HepG2 (cell line): ENCODE measurements around the gene CHRD. TPM values are rescaled to one million over a fixed set of nuclear protein-coding genes. Genes with fewer than 3 reads are reported as not detected.

Experiments
- ARID2 ChIP-seq: sonication (generic); formaldehyde crosslinking; IDR thresholded peaks from 2 replicates; pipeline ENCODE4 v1.8.1; 2022; ENCODE audit warnings: mild to moderate bottlenecking, missing genetic modification reagents, borderline replicate concordance
- EED ChIP-seq: sonication (generic); formaldehyde crosslinking; IDR thresholded peaks from 2 replicates; pipeline ENCODE4 v1.5.0; 2020; ENCODE audit warnings: mild to moderate bottlenecking, missing genetic modification reagents
- ETV5 ChIP-seq: IDR thresholded peaks from 2 replicates; pipeline ENCODE4 v1.6.1; 2018; ENCODE audit warnings: missing biosample characterization, missing genetic modification reagents, inconsistent platforms, borderline replicate concordance
- HHEX ChIP-seq: IDR thresholded peaks from 2 replicates; pipeline ENCODE4 v1.6.1; 2016; ENCODE audit warnings: control low read depth
- MAFF ChIP-seq: IDR thresholded peaks from 2 replicates; pipeline ENCODE4 v1.6.1; 2011; ENCODE audit warnings: low read depth, low read length, improper control_type of control experiment
- MEIS2 ChIP-seq: sonication (generic); formaldehyde crosslinking; IDR thresholded peaks from 2 replicates; pipeline ENCODE4 v1.9.0; 2021; ENCODE audit warnings: mild to moderate bottlenecking, missing genetic modification reagents
- MTF2 ChIP-seq: sonication (generic); formaldehyde crosslinking; IDR thresholded peaks from 2 replicates; pipeline ENCODE4 v1.5.0; 2020; ENCODE audit warnings: missing genetic modification reagents, borderline replicate concordance
- POLR2A ChIP-seq, 2 experiments: IDR thresholded peaks; 2 replicates each; pipeline ENCODE4 v1.6.1; 2011; ENCODE audit warnings: low read depth in 2 of 2, low read length in 2 of 2, mild to moderate bottlenecking in 1 of 2, moderate library complexity in 1 of 2; ENCODE audit not compliant: insufficient read depth in 1 of 2
- RCOR2 ChIP-seq: IDR thresholded peaks from 2 replicates; pipeline ENCODE4 v1.6.1; 2016; ENCODE audit warnings: missing biosample characterization, missing genetic modification reagents
- SNAI1 ChIP-seq: sonication (generic); formaldehyde crosslinking; IDR thresholded peaks from 2 replicates; pipeline ENCODE4 v1.5.0; 2020; ENCODE audit warnings: mild to moderate bottlenecking, missing genetic modification reagents, borderline replicate concordance
- SRY ChIP-seq: sonication (generic); formaldehyde crosslinking; IDR thresholded peaks from 2 replicates; pipeline ENCODE4 v1.8.0; 2022; ENCODE audit warnings: mild to moderate bottlenecking, missing genetic modification reagents
- TARDBP ChIP-seq: sonication (generic); formaldehyde crosslinking; IDR thresholded peaks from 2 replicates; pipeline ENCODE4 v1.8.0; 2022; ENCODE audit warnings: mild to moderate bottlenecking, missing genetic modification reagents
- TCF7 ChIP-seq: sonication (generic); IDR thresholded peaks from 2 replicates; pipeline ENCODE4 v1.6.1; 2016; ENCODE audit warnings: antibody characterized with exemption, low read depth
- TEAD2 ChIP-seq: sonication (generic); formaldehyde crosslinking; IDR thresholded peaks from 2 replicates; pipeline ENCODE4 v1.9.0; 2021; ENCODE audit warnings: missing genetic modification reagents
- TEAD3 ChIP-seq: optimal IDR thresholded peaks from 2 replicates; pipeline ENCODE3; 2016; ENCODE audit warnings: borderline replicate concordance
- XBP1 ChIP-seq: sonication (generic); formaldehyde crosslinking; IDR thresholded peaks from 2 replicates; pipeline ENCODE4 v1.5.0; 2020; ENCODE audit warnings: missing genetic modification reagents
- YEATS2 ChIP-seq: sonication (generic); formaldehyde crosslinking; IDR thresholded peaks from 2 replicates; pipeline ENCODE4 v1.4.0; 2020; ENCODE audit warnings: missing genetic modification reagents, borderline replicate concordance
- ZNF12 ChIP-seq: sonication (generic); formaldehyde crosslinking; IDR thresholded peaks from 2 replicates; pipeline ENCODE4 v1.5.0; 2020; ENCODE audit warnings: missing genetic modification reagents
- ZNF274 ChIP-seq: sonication (generic); formaldehyde crosslinking; IDR thresholded peaks from 2 replicates; pipeline ENCODE4 v1.5.1; 2020; ENCODE audit warnings: mild to moderate bottlenecking, missing genetic modification reagents
- ZNF558 ChIP-seq: sonication (generic); formaldehyde crosslinking; IDR thresholded peaks from 2 replicates; pipeline ENCODE4 v1.9.0; 2022; ENCODE audit warnings: mild to moderate bottlenecking, missing genetic modification reagents, borderline replicate concordance
- ZNF777 ChIP-seq: sonication (generic); formaldehyde crosslinking; IDR thresholded peaks from 2 replicates; pipeline ENCODE4 v1.4.0; 2020; ENCODE audit warnings: missing genetic modification reagents
- ZNF878 ChIP-seq: sonication (generic); formaldehyde crosslinking; IDR thresholded peaks from 2 replicates; pipeline ENCODE4 v1.8.1; 2023; ENCODE audit warnings: mild to moderate bottlenecking, missing genetic modification reagents, moderate library complexity
- polyA plus RNA-seq, 8 experiments: library from polyadenylated mRNA; depleted of rRNA in 3 of 8; stranded (reverse) in 7 of 8; unstranded in 1 of 8; fragments of >200 nt; fragmentation: Illumina TruSeq in 4 of 8; extraction: Trizol in 4 of 8; gene quantifications; 2 replicates each; pipeline versions ENCODE4 v1.2.1 to v1.2.3, GENCODE V29; 2011 to 2016; ENCODE audit warnings: low read depth in 4 of 8, missing spikeins in 1 of 8, mixed read lengths in 1 of 8; ENCODE audit not compliant: insufficient read depth in 1 of 8
- total RNA-seq, 5 experiments: library from RNA; depleted of rRNA; stranded (reverse); fragments of >200 nt; fragmentation: Illumina TruSeq; extraction: Trizol; gene quantifications; 2 replicates each; pipeline ENCODE4 v1.2.3, GENCODE V29; 2016; ENCODE audit warnings: low read depth in 1 of 5
- TF ChIP-seq, protein P1 (sequence below): sonication (generic); formaldehyde crosslinking; conservative IDR thresholded peaks from 2 replicates; pipeline ENCODE4 v1.4.0; 2020; ENCODE audit warnings: missing genetic modification reagents
- TF ChIP-seq, protein P2 (sequence below): sonication (generic); formaldehyde crosslinking; IDR thresholded peaks from 2 replicates; pipeline ENCODE4 v1.8.1; 2022; ENCODE audit warnings: mild to moderate bottlenecking, missing genetic modification reagents
- TF ChIP-seq, protein P3 (sequence below): sonication (generic); formaldehyde crosslinking; IDR thresholded peaks from 2 replicates; pipeline ENCODE4 v1.4.0; 2020; ENCODE audit warnings: missing genetic modification reagents
- TF ChIP-seq, protein P4 (sequence below): IDR thresholded peaks from 2 replicates; pipeline ENCODE4 v1.6.1; 2012; ENCODE audit warnings: inconsistent platforms
- TF ChIP-seq, protein P5 (sequence below): sonication (generic); formaldehyde crosslinking; IDR thresholded peaks from 2 replicates; pipeline ENCODE4 v1.4.0; 2020; ENCODE audit warnings: missing genetic modification reagents, mild to moderate bottlenecking, borderline replicate concordance

CHRD gene
- total and polyA plus RNA-seq, 2 of the 13 experiments (the other 11 are each of a cell fraction or from before 2014, with no cell fraction given): 22.2 to 35.2 TPM

DNA sequence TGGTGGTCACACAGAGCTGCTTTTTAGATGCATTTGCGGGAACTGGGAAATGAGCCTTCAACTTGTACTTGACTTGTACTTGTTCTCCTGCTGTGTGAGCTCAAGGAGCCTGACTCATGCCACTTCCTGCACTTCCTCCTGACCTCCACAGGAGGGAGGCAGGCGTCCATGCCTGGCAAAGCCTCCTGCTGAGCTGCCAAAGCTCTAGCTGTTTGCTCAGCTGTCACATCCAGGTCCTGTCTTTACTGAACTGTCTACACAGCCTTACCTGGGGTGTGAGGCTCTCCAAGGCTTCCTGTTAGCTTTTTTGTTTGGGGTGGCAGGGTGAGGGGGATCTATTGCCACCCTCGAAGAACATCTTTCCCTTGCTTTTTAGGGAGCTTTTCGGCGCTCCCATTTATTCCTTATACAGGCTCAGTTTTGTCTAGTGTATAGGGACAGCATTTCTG lies 8.3 kb upstream of the CHRD start (continued):
- TF ChIP-seq SRY (no peak), ZNF12 (peak; percentile 89), TCF7 (no peak), XBP1 (no peak), TARDBP (CRISPR knock-in tag) (peak; percentile 69), ARID2 (0 out of 2 replicates have a peak, but pooled peaks have one; percentile 29), MTF2 (CRISPR knock-in tag) (no peak), MEIS2 (CRISPR knock-in tag) (peak; percentile 76; the same call in 1 of the 2 replicates), SNAI1 (CRISPR knock-in tag) (no peak), TEAD2 (no peak), EED (no peak), ETV5 (CRISPR knock-in tag) (peak; percentile 50; the same call in 1 of the 2 replicates), ZNF558 (CRISPR knock-in tag) (no peak), MAFF (0 out of 2 replicates have a peak, but pooled peaks have one; percentile 36), ZNF777 (CRISPR knock-in tag) (no peak), ZNF878 (no peak), YEATS2 (CRISPR knock-in tag) (no peak), TEAD3 (CRISPR knock-in tag) (peak; percentile 70), RCOR2 (CRISPR knock-in tag) (no peak), ZNF274 (CRISPR knock-in tag) (0 out of 2 replicates have a peak, but pooled peaks have one; percentile 60), HHEX (CRISPR knock-in tag) (no peak), POLR2A (IDR thresholded peaks at IDR 0.05; ENCODE audit: insufficient read depth in 1 of 2, low read depth in 2 of 2, low read length in 2 of 2) (peak in 1 of 2 experiments; percentile 49; a peak in 1 of 4 replicates)
- TF ChIP-seq, protein P1, sequence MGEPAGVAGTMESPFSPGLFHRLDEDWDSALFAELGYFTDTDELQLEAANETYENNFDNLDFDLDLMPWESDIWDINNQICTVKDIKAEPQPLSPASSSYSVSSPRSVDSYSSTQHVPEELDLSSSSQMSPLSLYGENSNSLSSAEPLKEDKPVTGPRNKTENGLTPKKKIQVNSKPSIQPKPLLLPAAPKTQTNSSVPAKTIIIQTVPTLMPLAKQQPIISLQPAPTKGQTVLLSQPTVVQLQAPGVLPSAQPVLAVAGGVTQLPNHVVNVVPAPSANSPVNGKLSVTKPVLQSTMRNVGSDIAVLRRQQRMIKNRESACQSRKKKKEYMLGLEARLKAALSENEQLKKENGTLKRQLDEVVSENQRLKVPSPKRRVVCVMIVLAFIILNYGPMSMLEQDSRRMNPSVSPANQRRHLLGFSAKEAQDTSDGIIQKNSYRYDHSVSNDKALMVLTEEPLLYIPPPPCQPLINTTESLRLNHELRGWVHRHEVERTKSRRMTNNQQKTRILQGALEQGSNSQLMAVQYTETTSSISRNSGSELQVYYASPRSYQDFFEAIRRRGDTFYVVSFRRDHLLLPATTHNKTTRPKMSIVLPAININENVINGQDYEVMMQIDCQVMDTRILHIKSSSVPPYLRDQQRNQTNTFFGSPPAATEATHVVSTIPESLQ: no peak
- TF ChIP-seq, protein P2, sequence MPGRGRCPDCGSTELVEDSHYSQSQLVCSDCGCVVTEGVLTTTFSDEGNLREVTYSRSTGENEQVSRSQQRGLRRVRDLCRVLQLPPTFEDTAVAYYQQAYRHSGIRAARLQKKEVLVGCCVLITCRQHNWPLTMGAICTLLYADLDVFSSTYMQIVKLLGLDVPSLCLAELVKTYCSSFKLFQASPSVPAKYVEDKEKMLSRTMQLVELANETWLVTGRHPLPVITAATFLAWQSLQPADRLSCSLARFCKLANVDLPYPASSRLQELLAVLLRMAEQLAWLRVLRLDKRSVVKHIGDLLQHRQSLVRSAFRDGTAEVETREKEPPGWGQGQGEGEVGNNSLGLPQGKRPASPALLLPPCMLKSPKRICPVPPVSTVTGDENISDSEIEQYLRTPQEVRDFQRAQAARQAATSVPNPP (CRISPR knock-in tag): 0 out of 2 replicates have a peak, but pooled peaks have one; percentile 34
- TF ChIP-seq, protein P3, sequence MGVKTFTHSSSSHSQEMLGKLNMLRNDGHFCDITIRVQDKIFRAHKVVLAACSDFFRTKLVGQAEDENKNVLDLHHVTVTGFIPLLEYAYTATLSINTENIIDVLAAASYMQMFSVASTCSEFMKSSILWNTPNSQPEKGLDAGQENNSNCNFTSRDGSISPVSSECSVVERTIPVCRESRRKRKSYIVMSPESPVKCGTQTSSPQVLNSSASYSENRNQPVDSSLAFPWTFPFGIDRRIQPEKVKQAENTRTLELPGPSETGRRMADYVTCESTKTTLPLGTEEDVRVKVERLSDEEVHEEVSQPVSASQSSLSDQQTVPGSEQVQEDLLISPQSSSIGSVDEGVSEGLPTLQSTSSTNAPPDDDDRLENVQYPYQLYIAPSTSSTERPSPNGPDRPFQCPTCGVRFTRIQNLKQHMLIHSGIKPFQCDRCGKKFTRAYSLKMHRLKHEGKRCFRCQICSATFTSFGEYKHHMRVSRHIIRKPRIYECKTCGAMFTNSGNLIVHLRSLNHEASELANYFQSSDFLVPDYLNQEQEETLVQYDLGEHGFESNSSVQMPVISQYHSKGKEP (CRISPR knock-in tag): no peak
- TF ChIP-seq, protein P4, sequence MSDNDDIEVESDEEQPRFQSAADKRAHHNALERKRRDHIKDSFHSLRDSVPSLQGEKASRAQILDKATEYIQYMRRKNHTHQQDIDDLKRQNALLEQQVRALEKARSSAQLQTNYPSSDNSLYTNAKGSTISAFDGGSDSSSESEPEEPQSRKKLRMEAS: peak; percentile 31; the same call in 1 of the 2 replicates
- TF ChIP-seq, protein P5, sequence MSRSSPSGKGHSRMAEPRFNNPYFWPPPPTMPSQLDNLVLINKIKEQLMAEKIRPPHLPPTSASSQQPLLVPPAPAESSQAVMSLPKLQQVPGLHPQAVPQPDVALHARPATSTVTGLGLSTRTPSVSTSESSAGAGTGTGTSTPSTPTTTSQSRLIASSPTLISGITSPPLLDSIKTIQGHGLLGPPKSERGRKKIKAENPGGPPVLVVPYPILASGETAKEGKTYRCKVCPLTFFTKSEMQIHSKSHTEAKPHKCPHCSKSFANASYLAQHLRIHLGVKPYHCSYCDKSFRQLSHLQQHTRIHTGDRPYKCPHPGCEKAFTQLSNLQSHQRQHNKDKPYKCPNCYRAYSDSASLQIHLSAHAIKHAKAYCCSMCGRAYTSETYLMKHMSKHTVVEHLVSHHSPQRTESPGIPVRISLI (CRISPR knock-in tag): no peak
